ENCODE data around the gene IL20RB.
A peak's percentile ranks its signal among the peaks of the same experiment; 100 is the strongest.
"Not testable (repeated sequence)": the region's sequence is repeated elsewhere in the genome, so short reads cannot be mapped to it uniquely, and the experiment has no call there.

IL20RB gene

GRCh38 chr3:136987398-136987980, 29.7 kb downstream of the IL20RB start:
- DNase-seq (ENCODE audit: low read depth in 2 of 2): not testable (repeated sequence)

DNA sequence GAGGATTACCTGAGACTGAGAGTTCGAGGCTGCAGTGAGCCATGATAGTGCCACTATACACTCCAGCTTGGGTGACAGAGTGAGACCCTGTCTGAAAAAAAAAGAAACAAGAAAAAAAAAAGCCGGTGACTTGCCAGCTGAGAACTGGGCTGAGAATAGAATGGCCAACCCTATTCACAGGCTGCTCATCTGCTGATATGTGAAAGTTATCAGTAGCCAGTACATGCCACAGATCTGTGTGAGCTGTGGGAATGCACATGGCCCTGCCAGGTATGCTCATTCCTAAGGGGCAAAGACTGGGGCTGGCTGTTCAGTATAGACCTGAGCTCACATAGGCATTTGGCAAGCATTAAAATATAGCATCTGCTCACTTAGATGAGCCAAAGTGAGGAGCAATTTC, 30.9 kb downstream of the IL20RB start:
- DNase-seq (ENCODE audit: low read depth in 2 of 2): no peak

GRCh38 chr3:136989781-136990524, 32.2 kb downstream of the IL20RB start:
- no peak for DNase-seq (ENCODE audit: low read depth in 2 of 2)

DNA sequence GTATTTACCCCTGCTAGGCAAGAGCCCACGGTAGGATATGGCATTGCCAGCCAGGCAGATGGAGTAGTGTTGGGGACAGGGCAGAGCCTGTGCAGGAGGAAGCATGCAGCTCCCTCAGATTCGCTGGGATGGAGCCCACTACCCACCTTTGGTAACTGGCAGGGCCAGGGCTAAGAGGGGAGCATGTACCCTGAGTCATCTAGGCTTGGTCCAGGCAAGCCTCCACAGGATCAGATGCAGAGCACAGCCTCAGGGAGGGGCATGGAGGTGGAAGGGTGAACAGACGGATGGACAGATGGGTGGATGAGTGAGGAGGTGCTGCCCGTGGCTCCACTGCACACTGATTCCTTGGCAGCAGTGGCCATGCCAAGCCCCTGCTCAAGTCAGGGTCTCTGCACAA, 33.0 kb downstream of the IL20RB start:
- DNase-seq (ENCODE audit: low read depth in 2 of 2): no peak

- DNase-seq (ENCODE audit: low read depth in 2 of 2): no peak
Measured at GRCh38 chr3:136992115-136992514, 34.3 kb downstream of the IL20RB start.

DNA sequence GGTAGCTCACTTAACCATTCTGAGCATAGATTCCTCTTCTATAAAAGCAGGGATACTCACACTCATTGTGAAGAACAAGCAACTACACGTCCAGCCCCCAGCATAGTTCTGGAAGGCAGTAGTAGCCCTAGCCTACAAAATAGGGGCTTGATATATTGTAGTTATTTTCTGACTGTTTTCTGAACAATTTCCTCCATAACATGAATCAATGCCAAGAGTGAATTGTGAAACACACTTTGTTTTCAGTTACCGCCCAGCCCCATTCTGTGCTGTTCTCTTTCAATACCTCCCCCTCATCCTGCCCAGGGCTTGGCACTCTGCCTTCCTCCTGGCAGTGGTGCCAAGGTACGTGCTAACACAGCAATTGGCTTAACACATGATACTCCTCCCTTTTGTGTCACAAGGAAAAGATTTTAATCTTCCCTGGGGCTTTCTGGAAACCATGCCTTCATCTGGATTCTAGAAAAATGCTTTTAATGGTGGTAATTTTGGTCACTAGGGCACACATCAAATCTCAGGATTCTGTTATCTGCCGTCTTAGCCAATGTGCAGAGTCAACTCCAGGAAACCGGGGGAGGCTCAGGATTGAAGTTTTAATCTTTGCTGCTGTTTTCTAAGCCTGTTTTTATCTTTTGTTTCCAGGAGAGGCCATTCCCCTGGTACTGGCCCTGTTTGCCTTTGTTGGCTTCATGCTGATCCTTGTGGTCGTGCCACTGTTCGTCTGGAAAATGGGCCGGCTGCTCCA, 37.2 kb downstream of the IL20RB start:
- DNase-seq (ENCODE audit: low read depth in 2 of 2): no peak

- no peak for DNase-seq (ENCODE audit: low read depth in 2 of 2)
Measured at GRCh38 chr3:136995652-136996051, 37.9 kb downstream of the IL20RB start.

GRCh38 chr3:137000039-137000438, 42.3 kb downstream of the IL20RB start:
- DNase-seq (ENCODE audit: low read depth in 2 of 2): no peak

GRCh38 chr3:137007376-137007775, 49.6 kb downstream of the IL20RB start:
- DNase-seq (ENCODE audit: low read depth in 2 of 2): not testable (repeated sequence)

GRCh38 chr3:137008131-137008530, 50.3 kb downstream of the IL20RB start:
- no peak for DNase-seq (ENCODE audit: low read depth in 2 of 2)

- no peak for DNase-seq (ENCODE audit: low read depth in 2 of 2)
Measured at GRCh38 chr3:137008976-137009375, 51.2 kb downstream of the IL20RB start.

- DNase-seq (ENCODE audit: low read depth in 2 of 2): no peak
Measured at GRCh38 chr3:137010137-137010536, 52.4 kb downstream of the IL20RB start.

- DNase-seq (ENCODE audit: low read depth in 2 of 2): no peak
Measured at GRCh38 chr3:137011153-137011552, 53.4 kb downstream of the IL20RB start.

DNA sequence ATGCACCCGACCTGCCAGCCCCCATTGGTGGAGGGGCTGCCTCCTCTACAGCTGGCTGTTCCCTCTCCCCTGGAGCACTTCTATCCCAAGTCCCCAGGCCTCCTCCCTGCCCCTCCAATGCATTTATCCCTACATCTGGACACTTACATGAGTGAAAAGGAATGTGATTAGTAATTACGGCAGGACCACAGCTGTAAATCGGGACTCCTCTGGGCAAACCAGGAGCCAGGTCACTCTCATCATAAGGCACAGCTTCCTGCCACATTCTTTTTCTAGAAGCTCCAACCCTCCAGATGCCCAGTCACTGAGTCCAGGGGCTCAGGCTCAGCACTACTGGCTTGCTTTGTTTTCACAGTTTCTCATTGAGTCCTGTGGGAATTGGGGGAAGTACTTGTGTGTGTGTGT, 54.3 kb downstream of the IL20RB start:
- DNase-seq (ENCODE audit: low read depth in 2 of 2): no peak

DNA sequence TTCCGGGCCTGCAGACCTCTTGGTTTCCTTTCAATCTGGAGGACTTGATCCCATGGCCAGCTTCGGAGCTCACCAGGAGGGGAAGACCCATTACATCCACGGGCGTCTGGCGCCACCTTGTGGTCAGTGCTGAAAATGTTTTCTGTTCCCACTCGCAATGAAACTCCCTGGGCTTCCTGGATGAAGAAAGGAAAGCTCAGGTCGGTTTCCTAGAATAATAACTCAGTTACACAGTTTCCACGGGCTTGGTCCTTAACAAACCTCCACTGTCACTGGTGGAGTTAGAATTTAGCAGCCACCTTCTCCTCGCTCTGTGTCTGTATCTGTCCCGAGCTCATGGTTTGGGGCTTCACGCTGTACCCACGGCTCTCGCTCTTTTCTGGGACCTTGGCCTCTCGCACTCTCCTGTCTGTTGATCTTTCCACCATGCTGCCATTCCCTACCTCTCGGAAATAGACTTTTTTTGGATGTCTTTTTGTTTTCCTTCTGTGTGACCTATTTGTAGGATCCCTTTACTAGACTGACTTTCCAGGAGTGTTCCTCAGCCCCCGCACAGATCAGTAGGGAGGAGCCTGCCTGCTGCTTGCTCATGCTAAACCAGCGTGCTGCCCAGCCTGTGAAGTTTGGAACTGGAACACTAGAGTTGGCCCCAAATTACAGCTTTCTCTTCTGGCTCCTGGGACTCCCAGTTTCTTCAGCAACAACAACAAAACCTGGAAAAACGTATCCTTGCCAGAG, 56.3 kb downstream of the IL20RB start:
- DNase-seq (ENCODE audit: low read depth in 2 of 2): peak; percentile 81 to 87

- DNase-seq (ENCODE audit: low read depth in 2 of 2): not testable (repeated sequence)
Measured at GRCh38 chr3:137017316-137017715, 59.5 kb downstream of the IL20RB start.

GRCh38 chr3:137020315-137020714, 62.5 kb downstream of the IL20RB start:
- DNase-seq (ENCODE audit: low read depth in 2 of 2): no peak

DNA sequence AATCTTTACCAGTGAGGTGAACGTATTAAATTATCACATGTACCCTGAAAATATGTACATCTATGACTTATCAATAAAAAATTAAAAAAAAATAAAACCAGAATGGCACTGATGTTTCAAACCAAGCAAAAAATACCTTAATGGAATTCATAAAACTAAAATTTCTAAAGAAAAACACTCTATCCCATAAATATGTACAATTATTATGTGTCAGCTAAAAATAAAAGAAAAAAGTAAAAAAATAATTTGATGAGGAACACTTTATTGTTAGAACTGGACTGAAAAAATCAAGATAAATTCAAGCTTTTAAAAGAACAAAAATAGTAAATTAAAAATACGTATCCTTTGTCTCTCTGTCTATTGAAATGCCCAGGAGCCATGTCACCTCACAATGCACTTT, 63.1 kb downstream of the IL20RB start:
- DNase-seq (ENCODE audit: low read depth in 2 of 2): no peak

DNA sequence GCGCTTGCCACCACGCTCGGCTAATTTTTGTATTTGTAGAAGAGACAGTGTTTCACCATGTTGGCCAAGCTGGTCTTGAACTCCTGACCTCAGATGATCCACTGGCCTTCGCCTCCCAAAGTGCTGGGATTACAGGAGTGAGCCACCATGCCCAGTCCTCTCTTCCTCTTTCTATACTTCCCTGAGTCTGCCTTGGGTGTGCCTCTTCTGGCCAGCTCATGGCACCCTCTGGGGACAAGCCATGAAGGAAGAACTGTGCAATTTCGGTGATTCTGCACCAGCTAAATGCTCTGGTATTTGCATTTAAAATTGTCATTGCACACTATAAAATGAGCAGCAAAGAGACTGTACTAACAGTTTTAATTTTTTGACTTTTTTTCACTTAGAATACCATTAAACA, 66.6 kb downstream of the IL20RB start:
- no peak for DNase-seq (ENCODE audit: low read depth in 2 of 2)

GRCh38 chr3:137026701-137027100, 68.9 kb downstream of the IL20RB start:
- no peak for DNase-seq (ENCODE audit: low read depth in 2 of 2)

GRCh38 chr3:137032465-137033120, 74.8 kb downstream of the IL20RB start:
- peak; percentile 68 to 78 for DNase-seq (ENCODE audit: low read depth in 2 of 2)

DNA sequence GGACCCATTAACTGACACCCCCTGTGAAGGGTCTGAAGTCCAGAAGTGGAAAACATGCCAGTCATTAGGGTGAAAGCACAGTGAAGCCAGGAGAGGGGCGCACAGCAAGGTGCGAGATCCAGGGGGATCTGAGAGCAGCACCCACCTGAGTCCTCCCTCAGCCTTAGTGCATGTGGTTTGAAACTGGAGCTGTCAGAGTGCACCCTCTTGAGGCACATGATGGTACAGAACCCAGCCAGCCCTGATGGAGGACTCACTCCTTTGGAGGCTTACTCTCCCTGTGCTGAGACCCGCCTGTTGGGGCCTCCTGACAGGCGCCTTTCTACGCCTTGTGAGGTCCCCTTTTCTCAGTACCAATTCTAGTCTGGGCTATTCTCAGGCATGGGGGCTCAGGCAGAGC, 77.8 kb downstream of the IL20RB start:
- DNase-seq (ENCODE audit: low read depth in 2 of 2): no peak

Measured in stimulated activated CD4-positive, alpha-beta T cell treated with anti-CD3 and anti-CD28 coated beads, Interleukin-1b, Interleukin-23, amount 100 ng/mL, for 4 hours (primary cell).